H1 (cell line): ENCODE data around the gene RTKN2. TPM values are rescaled to one million over a fixed set of nuclear protein-coding genes. Genes with fewer than 3 reads are reported as not detected.

ENCODE experiments used
- CTCF ChIA-PET: fragments of 300-600 bp; sonication (Branson Sonifier 250); formaldehyde crosslinking; loops from one replicate; lab custom pipeline; 2021; ENCODE audit not compliant: partially characterized antibody; lab: Charles Lee
- POLR2A ChIA-PET: fragments of 300-600 bp; sonication (Branson Sonifier 250); formaldehyde crosslinking; loops from one replicate; lab custom pipeline; 2021; ENCODE audit warnings: inconsistent platforms; ENCODE audit not compliant: partially characterized antibody; lab: Charles Lee
- DNase-seq, 2 experiments: peaks; one replicate each; pipeline versions ENCODE4 v3.0.0 to v3.0.0-alpha.2; 2010 to 2022; ENCODE audit warnings: low spot score in 2 of 2, low read depth in 1 of 2, mixed read lengths in 1 of 2
- FAIRE-seq: peaks from 2 replicates; lab custom pipeline; 2011; peaks lifted over from hg19 to GRCh38; lab: Jason Lieb, UNC
- H2AFZ ChIP-seq: 2 replicates; pipeline ENCODE4 v1.8.1; 2012; ENCODE audit warnings: low read length, inconsistent platforms
- H2AK5ac ChIP-seq: 2 replicates; pipeline ENCODE4 v1.6.1; 2013; ENCODE audit warnings: low read depth, low read length
- H2BK120ac ChIP-seq: replicated peaks from 2 replicates; pipeline ENCODE3; 2013; ENCODE audit warnings: low read depth, low read length, inconsistent platforms
- H2BK12ac ChIP-seq: 2 replicates; pipeline ENCODE4 v1.6.1; 2013; ENCODE audit warnings: low read depth, low read length
- H2BK15ac ChIP-seq: 2 replicates; pipeline ENCODE4 v1.6.1; 2013; ENCODE audit warnings: low read length
- H2BK20ac ChIP-seq: 2 replicates; pipeline ENCODE4 v1.6.1; 2013; ENCODE audit warnings: low read length
- H2BK5ac ChIP-seq: 2 replicates; pipeline ENCODE4 v1.6.1; 2013; ENCODE audit warnings: low read depth, low read length
- H3K14ac ChIP-seq: 2 replicates; pipeline ENCODE4 v1.6.1; 2013; ENCODE audit warnings: inconsistent platforms; ENCODE audit not compliant: insufficient read length
- H3K18ac ChIP-seq: 2 replicates; pipeline ENCODE4 v1.6.1; 2013; ENCODE audit warnings: low read length; ENCODE audit errors: extremely low read depth
- H3K23ac ChIP-seq: 2 replicates; pipeline ENCODE4 v1.6.1; 2013; ENCODE audit warnings: inconsistent platforms; ENCODE audit not compliant: insufficient read length
- H3K23me2 ChIP-seq: 2 replicates; pipeline ENCODE4 v1.6.1; 2013; ENCODE audit warnings: low read depth, low read length
- H3K27ac ChIP-seq: 2 replicates; pipeline ENCODE4 v1.6.1; 2011; ENCODE audit warnings: low read depth, low read length, inconsistent platforms
- H3K27me3 ChIP-seq, 4 experiments: replicated peaks in 1 of 4; 1 replicate in 1 of 4; 2 replicates in 3 of 4; pipeline versions ENCODE4 v1.6.1 to v1.8.1; 2011 to 2013; ENCODE audit warnings: low read length in 3 of 4, mild to moderate bottlenecking in 3 of 4, inconsistent platforms in 2 of 4, mixed read lengths in 2 of 4, moderate library complexity in 1 of 4; ENCODE audit not compliant: control insufficient read depth in 3 of 4, insufficient read depth in 3 of 4; ENCODE audit errors: extremely low read depth in 1 of 4
- H3K36me3 ChIP-seq, 4 experiments: 2 replicates each; pipeline versions ENCODE4 v1.6.1 to v1.8.1; 2011 to 2013; ENCODE audit warnings: mild to moderate bottlenecking in 4 of 4, low read length in 3 of 4, moderate library complexity in 2 of 4, control low read depth in 1 of 4, inconsistent platforms in 1 of 4; ENCODE audit not compliant: insufficient read depth in 4 of 4, control insufficient read depth in 2 of 4
- H3K4ac ChIP-seq: replicated peaks from 2 replicates; pipeline ENCODE3; 2013; ENCODE audit warnings: low read length, low read depth, mixed read lengths, inconsistent platforms; ENCODE audit not compliant: insufficient read length
- H3K4me1 ChIP-seq, 4 experiments: replicated peaks in 1 of 4; 1 replicate in 1 of 4; 2 replicates in 3 of 4; pipeline versions ENCODE4 v1.6.1 to v1.8.1; 2011 to 2013; ENCODE audit warnings: low read length in 3 of 4, inconsistent platforms in 2 of 4, mixed read lengths in 1 of 4; ENCODE audit not compliant: insufficient read depth in 4 of 4, control insufficient read depth in 3 of 4
- H3K4me2 ChIP-seq, 2 experiments: 2 replicates each; pipeline versions ENCODE4 v1.6.1 to v1.8.1; 2011 to 2013; ENCODE audit warnings: low read depth in 2 of 2, low read length in 2 of 2, control low read depth in 1 of 2, inconsistent platforms in 1 of 2, mild to moderate bottlenecking in 1 of 2; ENCODE audit not compliant: insufficient read depth in 1 of 2
- H3K4me3 ChIP-seq, 4 experiments: fragments of 200-600, 300-600 bp in 1 of 4; sonication (generic), shearing (Covaris generic), sonication (Bioruptor Twin) in 1 of 4; 2 replicates each; pipeline versions ENCODE4 v1.5.1 to v1.8.1; 2011 to 2016; ENCODE audit warnings: low read length in 4 of 4, low read depth in 3 of 4, control low read depth in 2 of 4, inconsistent platforms in 2 of 4, mild to moderate bottlenecking in 2 of 4, mixed read lengths in 1 of 4, moderate library complexity in 1 of 4; ENCODE audit not compliant: insufficient read depth in 2 of 4; ENCODE audit errors: extremely low read depth in 1 of 4
- H3K56ac ChIP-seq: replicated peaks from 2 replicates; pipeline ENCODE3; 2013; ENCODE audit warnings: low read depth, mild to moderate bottlenecking, mixed read lengths, low read length, inconsistent platforms; ENCODE audit not compliant: insufficient read length
- H3K79me1 ChIP-seq: 2 replicates; pipeline ENCODE4 v1.6.1; 2013; ENCODE audit warnings: low read depth, low read length, control low read depth
- H3K79me2 ChIP-seq, 2 experiments: 2 replicates each; pipeline versions ENCODE4 v1.6.1 to v1.8.1; 2012 to 2013; ENCODE audit warnings: low read length in 2 of 2, mild to moderate bottlenecking in 2 of 2, inconsistent platforms in 1 of 2; ENCODE audit not compliant: insufficient read depth in 2 of 2, control insufficient read depth in 1 of 2
- H3K9ac ChIP-seq, 4 experiments: replicated peaks in 1 of 4; 1 replicate in 1 of 4; 2 replicates in 3 of 4; pipeline versions ENCODE4 v1.6.1 to v1.8.1; 2011 to 2013; ENCODE audit warnings: low read depth in 3 of 4, low read length in 3 of 4, control low read depth in 2 of 4, mild to moderate bottlenecking in 2 of 4, moderate library complexity in 2 of 4, inconsistent platforms in 1 of 4; ENCODE audit errors: extremely low read depth in 1 of 4
- H3K9me3 ChIP-seq, 2 experiments: 2 replicates each; pipeline versions ENCODE4 v1.6.1 to v1.8.1; 2012 to 2013; ENCODE audit warnings: mild to moderate bottlenecking in 2 of 2, moderate library complexity in 2 of 2, control low read depth in 1 of 2, inconsistent platforms in 1 of 2, low read depth in 1 of 2, low read length in 1 of 2, mixed read lengths in 1 of 2; ENCODE audit not compliant: insufficient read depth in 2 of 2
- H4K20me1 ChIP-seq, 2 experiments: replicated peaks in 1 of 2; 2 replicates each; pipeline versions ENCODE3 to v1.8.1; 2011 to 2013; ENCODE audit warnings: inconsistent platforms in 2 of 2, low read length in 2 of 2, mild to moderate bottlenecking in 1 of 2; ENCODE audit not compliant: insufficient read depth in 2 of 2, control insufficient read depth in 1 of 2
- H4K5ac ChIP-seq: 2 replicates; pipeline ENCODE4 v1.6.1; 2013; ENCODE audit warnings: low read length, low read depth, mixed read lengths, inconsistent platforms; ENCODE audit not compliant: insufficient read length
- H4K8ac ChIP-seq: 2 replicates; pipeline ENCODE4 v1.8.0; 2013; ENCODE audit warnings: mild to moderate bottlenecking, moderate library complexity, low read length, inconsistent platforms; ENCODE audit not compliant: insufficient read depth; ENCODE audit errors: extremely low read depth
- H4K91ac ChIP-seq: replicated peaks from 2 replicates; pipeline ENCODE3; 2013; ENCODE audit warnings: low read length, mixed read lengths, inconsistent platforms; ENCODE audit not compliant: insufficient read length
- BACH1 ChIP-seq: IDR thresholded peaks from 2 replicates; pipeline ENCODE4 v1.6.1; 2012; ENCODE audit warnings: low read length, improper control_type of control experiment
- PHF8 ChIP-seq: fragments of 200-600 bp; sonication (generic); conservative IDR thresholded peaks from 2 replicates; pipeline ENCODE4 v1.7.1; 2012; ENCODE audit warnings: low read depth, mild to moderate bottlenecking, inconsistent platforms, low read length, moderate library complexity
- RNF2 ChIP-seq: fragments of 200-900, 300-1000 bp; sonication (generic); IDR thresholded peaks from 2 replicates; pipeline ENCODE4 v1.7.1; 2016; ENCODE audit warnings: borderline replicate concordance, low read depth, mild to moderate bottlenecking, antibody characterized with exemption, low read length; ENCODE audit not compliant: poor library complexity, severe bottlenecking; ENCODE audit errors: missing control alignments
- TAF7 ChIP-seq: optimal IDR thresholded peaks from 2 replicates; pipeline ENCODE3; 2011; ENCODE audit warnings: low read depth, mild to moderate bottlenecking, inconsistent platforms, low read length, moderate library complexity, borderline replicate concordance
- TCF12 ChIP-seq: IDR thresholded peaks from 2 replicates; pipeline ENCODE4 v1.6.1; 2011; ENCODE audit warnings: low read depth, mild to moderate bottlenecking, low read length
- TEAD4 ChIP-seq: IDR thresholded peaks from 2 replicates; pipeline ENCODE4 v1.6.1; 2012; ENCODE audit warnings: low read depth, low read length, inconsistent platforms, mixed read lengths
- ZNF274 ChIP-seq: IDR thresholded peaks from 2 replicates; pipeline ENCODE4 v1.7.0; 2012; ENCODE audit warnings: low read length, borderline replicate concordance; ENCODE audit errors: extremely low read depth
- WGBS, 2 experiments: shearing (Covaris generic) in 1 of 2; methylation state at CpG; one replicate each; pipeline versions ENCODE4 v1.1.6 to v1.1.7; 2013 to 2015; ENCODE audit warnings: low lambda C conversion rate in 2 of 2, mixed read lengths in 2 of 2, inconsistent platforms in 1 of 2, low coverage in 1 of 2, missing lambda C conversion rate in 1 of 2; ENCODE audit not compliant: insufficient replicate concordance in 2 of 2, insufficient coverage in 1 of 2, insufficient read length in 1 of 2; ENCODE audit errors: extremely low coverage in 1 of 2, missing lambda C conversion rate in 1 of 2; 5-methylcytosine and 5-hydroxymethylcytosine counted together
- polyA plus RNA-seq, 7 experiments: library from polyadenylated mRNA; depleted of rRNA in 3 of 7; stranded (reverse) in 5 of 7; unstranded in 2 of 7; fragments of >200 nt in 5 of 7; fragments of 200-250 nt in 2 of 7; gene quantifications; 1 replicate in 5 of 7; 2 replicates in 1 of 7; 4 replicates in 1 of 7; pipeline versions ENCODE4 v1.2.1 to v1.2.3, GENCODE V29; 2011 to 2013; ENCODE audit warnings: missing spikeins in 2 of 7, mixed read lengths in 2 of 7
- total RNA-seq: library from RNA; stranded (reverse); fragmentation: NEBNext Ultra II Directional; extraction: Animal tissue kit (Norgen Biotek cat#: 25700); gene quantifications from 2 replicates; pipeline ENCODE4 v1.2.1, GENCODE V29; 2021
- TF ChIP-seq, protein P1 (sequence below), 3 experiments: IDR thresholded peaks; 1 replicate in 2 of 3; 2 replicates in 1 of 3; pipeline versions ENCODE4 v1.5.1 to v1.6.1; 2011; ENCODE audit warnings: low read length in 3 of 3, mild to moderate bottlenecking in 3 of 3, inconsistent platforms in 2 of 3, low read depth in 1 of 3, moderate library complexity in 1 of 3; ENCODE audit not compliant: insufficient read depth in 1 of 3; ENCODE audit errors: control extremely low read depth in 1 of 3

The RTKN2 gene
- total and polyA plus RNA-seq, 2 of the 8 experiments (the other 6 are each of a cell fraction or from before 2014, with no cell fraction given): 5.1 to 24.6 TPM

DNA sequence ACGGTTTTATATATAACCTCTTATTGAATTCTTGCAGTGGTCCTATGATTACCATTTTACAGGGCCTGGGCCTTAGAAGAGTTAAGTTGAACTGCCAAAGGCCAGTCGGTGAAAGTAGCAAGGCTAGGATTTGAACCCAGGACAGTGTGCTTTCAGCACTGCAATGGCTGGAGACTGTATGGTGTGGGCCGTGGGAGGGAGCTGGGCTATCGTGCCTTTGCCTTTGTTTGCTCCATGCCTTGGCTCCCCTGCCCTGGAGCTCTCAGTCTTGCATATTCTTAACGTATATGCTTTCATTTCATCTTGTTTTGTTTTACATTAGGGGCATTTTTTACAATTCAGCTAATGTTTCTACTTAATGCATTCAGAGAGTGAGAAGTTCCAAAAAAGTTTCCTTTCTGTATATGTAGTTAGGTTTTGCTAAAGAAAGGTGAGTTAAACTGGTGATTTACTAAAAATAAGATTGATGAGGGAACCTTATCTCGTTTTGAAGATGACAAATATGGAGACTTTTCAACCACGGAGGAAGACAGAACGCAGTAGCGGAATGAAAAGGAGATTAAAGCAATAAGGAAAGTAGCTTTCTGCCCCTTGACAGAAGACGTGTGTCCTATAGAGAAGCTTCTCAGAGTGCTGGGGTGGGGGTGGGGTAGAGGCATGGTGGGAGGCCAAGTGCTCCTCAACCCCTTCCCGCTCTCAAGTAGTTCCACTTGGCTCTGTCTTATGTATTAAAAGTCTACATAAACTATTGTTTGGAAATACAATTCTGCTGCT is 82.5 kb downstream of the RTKN2 start:
- ChIA-PET CTCF (interaction anchor here (0.7 to 1.7 kb wide), 2 partner anchors 11 to 146 kb away, joined by 3 to 4 read pairs; no protein-coding TSS in a partner anchor), POLR2A (interaction anchor here (1.2 kb wide), 1 partner anchor 82 kb away, joined by 3 read pairs; the partner anchor contains the start of gene RTKN2)
- DNase-seq (no peak), FAIRE-seq (no peak)
- Histone ChIP-seq H4K8ac (no peak overlapping the region), H4K5ac (no peak overlapping the region), H2AK5ac (no peak overlapping the region), H3K9ac (no peak overlapping the region), H3K14ac (no peak overlapping the region), H2BK120ac (no peak overlapping the region), H3K4me3 (no peak overlapping the region), H2BK5ac (no peak overlapping the region), H4K91ac (no peak overlapping the region), H2BK12ac (no peak overlapping the region), H3K79me1 (no peaks in the 10 kb centered on the region), H3K27ac (no peak overlapping the region), H3K4me2 (no peak overlapping the region), H3K27me3 (no peaks in the 10 kb centered on the region), H2AFZ (no peak overlapping the region), H3K56ac (no peak overlapping the region), H3K4me1 (0 out of 7 replicates have a peak, but pooled peaks cover 0 to 2% (median 0%) of the 10 kb centered on the region in 4 experiments), H3K36me3 (no peaks in the 10 kb centered on the region), H3K18ac (no peak overlapping the region), H3K9me3 (no peaks in the 10 kb centered on the region; a peak in 1 of 4 replicates), H3K23ac (no peak overlapping the region), H3K23me2 (no peaks in the 10 kb centered on the region), H2BK20ac (no peak overlapping the region), H3K4ac (no peak overlapping the region), H3K79me2 (no peaks in the 10 kb centered on the region), H2BK15ac (no peak overlapping the region), H4K20me1 (no peaks in the 10 kb centered on the region)
- WGBS, 2 experiments: 85% methylated on average over 11 of the region's 11 CpGs; no CpG with 5 or more reads in 1 of the 2 experiments
- TF ChIP-seq ZNF274 (no peak), RNF2 (no peak), TEAD4 (no peak), TAF7 (no peak), TCF12 (no peak), BACH1 (no peak), PHF8 (no peak)
- TF ChIP-seq, protein P1, sequence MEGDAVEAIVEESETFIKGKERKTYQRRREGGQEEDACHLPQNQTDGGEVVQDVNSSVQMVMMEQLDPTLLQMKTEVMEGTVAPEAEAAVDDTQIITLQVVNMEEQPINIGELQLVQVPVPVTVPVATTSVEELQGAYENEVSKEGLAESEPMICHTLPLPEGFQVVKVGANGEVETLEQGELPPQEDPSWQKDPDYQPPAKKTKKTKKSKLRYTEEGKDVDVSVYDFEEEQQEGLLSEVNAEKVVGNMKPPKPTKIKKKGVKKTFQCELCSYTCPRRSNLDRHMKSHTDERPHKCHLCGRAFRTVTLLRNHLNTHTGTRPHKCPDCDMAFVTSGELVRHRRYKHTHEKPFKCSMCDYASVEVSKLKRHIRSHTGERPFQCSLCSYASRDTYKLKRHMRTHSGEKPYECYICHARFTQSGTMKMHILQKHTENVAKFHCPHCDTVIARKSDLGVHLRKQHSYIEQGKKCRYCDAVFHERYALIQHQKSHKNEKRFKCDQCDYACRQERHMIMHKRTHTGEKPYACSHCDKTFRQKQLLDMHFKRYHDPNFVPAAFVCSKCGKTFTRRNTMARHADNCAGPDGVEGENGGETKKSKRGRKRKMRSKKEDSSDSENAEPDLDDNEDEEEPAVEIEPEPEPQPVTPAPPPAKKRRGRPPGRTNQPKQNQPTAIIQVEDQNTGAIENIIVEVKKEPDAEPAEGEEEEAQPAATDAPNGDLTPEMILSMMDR (IDR thresholded peaks at IDR 0.05; ENCODE audit: control extremely low read depth in 1 of 3, insufficient read depth in 1 of 3, low read depth in 1 of 3, low read length in 3 of 3): no peak
